ENCODE data around the gene MYOF.

DNA sequence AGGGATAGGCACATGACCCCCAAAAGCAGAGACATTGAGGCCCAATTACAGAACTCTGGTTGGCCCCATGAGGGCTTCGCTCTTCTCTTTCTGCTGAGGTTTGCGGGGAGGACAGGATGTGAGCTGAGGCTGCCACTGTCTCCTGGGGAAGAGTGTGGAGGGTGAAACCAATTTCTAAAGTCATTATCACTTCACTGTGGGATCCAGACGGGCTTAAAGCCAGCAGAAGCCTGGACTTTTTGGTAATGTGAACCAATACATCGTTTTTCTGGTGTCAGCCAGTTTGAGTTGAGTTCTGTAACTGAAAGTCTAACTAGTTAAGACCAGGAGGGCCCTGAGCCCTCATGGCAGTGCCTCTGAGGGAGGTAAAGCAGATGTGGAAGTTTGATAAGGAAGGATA lies 163.0 kb downstream of the MYOF start:
- TF ChIP-seq EZH2 (IDR thresholded peaks at IDR 0.05; ENCODE audit: insufficient read depth, poor library complexity, severe bottlenecking) (no peak), EZH2phosphoT487 (IDR thresholded peaks at IDR 0.05; ENCODE audit: insufficient read depth, low read depth) (no peak)
